ENCODE results near the gene IGSF1. TPM values are rescaled to one million over a fixed set of nuclear protein-coding genes. Genes with fewer than 3 reads are reported as not detected.

The IGSF1 gene
- total and polyA plus RNA-seq, 2 donors from 2014 or later: 1.4 to 2.0 TPM

GRCh38 chrX:131227608-131228007 lies 61.5 kb downstream of the IGSF1 start:
- no peaks in the 10 kb centered on the region for H3K4me1 ChIP-seq (ENCODE audit: control insufficient read depth in 2 of 3, insufficient read depth in 2 of 3, low read depth in 1 of 3, low read length in 3 of 3)
- H3K27me3 ChIP-seq (ENCODE audit: control insufficient read depth, insufficient read depth, low read length): no peaks in the 10 kb centered on the region
- H3K9me3 ChIP-seq (ENCODE audit: control insufficient read depth in 2 of 3, insufficient read depth in 1 of 3, low read length in 3 of 3): no peaks in the 10 kb centered on the region
- no peak overlapping the region for H3K27ac ChIP-seq (ENCODE audit: low read depth in 2 of 2, low read length in 2 of 2)
- H3K4me3 ChIP-seq (ENCODE audit: low read length in 3 of 3): no peak overlapping the region
- no peaks in the 10 kb centered on the region for H3K36me3 ChIP-seq (ENCODE audit: control insufficient read depth in 2 of 3, insufficient read depth in 3 of 3, low read length in 3 of 3)
- no peak overlapping the region for H3K9ac ChIP-seq (ENCODE audit: low read length in 3 of 3)
- FAIRE-seq: no peak
- TF ChIP-seq CTCF (IDR thresholded peaks at IDR 0.05; ENCODE audit: borderline replicate concordance, extremely low read depth, insufficient read depth): no peak
- intact Hi-C loops (cut with DNase I): no loop called here
- no peak for DNase-seq

GRCh38 chrX:131226591-131226990 lies 62.5 kb downstream of the IGSF1 start:
- no peak overlapping the region for H3K4me3 ChIP-seq (ENCODE audit: low read length in 3 of 3)
- no peaks in the 10 kb centered on the region for H3K9me3 ChIP-seq (ENCODE audit: control insufficient read depth in 2 of 3, insufficient read depth in 1 of 3, low read length in 3 of 3)
- no peaks in the 10 kb centered on the region for H3K4me1 ChIP-seq (ENCODE audit: control insufficient read depth in 2 of 3, insufficient read depth in 2 of 3, low read depth in 1 of 3, low read length in 3 of 3)
- FAIRE-seq (no peak), DNase-seq (no peak)
- H3K9ac ChIP-seq (ENCODE audit: low read length in 3 of 3): no peak overlapping the region
- TF ChIP-seq CTCF (IDR thresholded peaks at IDR 0.05; ENCODE audit: borderline replicate concordance, extremely low read depth, insufficient read depth): no peak
- H3K27me3 ChIP-seq (ENCODE audit: control insufficient read depth, insufficient read depth, low read length): no peaks in the 10 kb centered on the region
- H3K36me3 ChIP-seq (ENCODE audit: control insufficient read depth in 2 of 3, insufficient read depth in 3 of 3, low read length in 3 of 3): no peaks in the 10 kb centered on the region
- no peak overlapping the region for H3K27ac ChIP-seq (ENCODE audit: low read depth in 2 of 2, low read length in 2 of 2)
- intact Hi-C loops (cut with DNase I): no loop called here

GRCh38 chrX:131225078-131225477 lies 64.0 kb downstream of the IGSF1 start:
- H3K9ac ChIP-seq (ENCODE audit: low read length in 3 of 3): no peak overlapping the region
- DNase-seq (no peak), FAIRE-seq (no peak)
- H3K27me3 ChIP-seq (ENCODE audit: control insufficient read depth, insufficient read depth, low read length): no peaks in the 10 kb centered on the region
- TF ChIP-seq CTCF (IDR thresholded peaks at IDR 0.05; ENCODE audit: borderline replicate concordance, extremely low read depth, insufficient read depth): no peak
- no peaks in the 10 kb centered on the region for H3K36me3 ChIP-seq (ENCODE audit: control insufficient read depth in 2 of 3, insufficient read depth in 3 of 3, low read length in 3 of 3)
- no peak overlapping the region for H3K4me3 ChIP-seq (ENCODE audit: low read length in 3 of 3)
- no peaks in the 10 kb centered on the region for H3K4me1 ChIP-seq (ENCODE audit: control insufficient read depth in 2 of 3, insufficient read depth in 2 of 3, low read depth in 1 of 3, low read length in 3 of 3)
- H3K9me3 ChIP-seq (ENCODE audit: control insufficient read depth in 2 of 3, insufficient read depth in 1 of 3, low read length in 3 of 3): no peaks in the 10 kb centered on the region
- no peak overlapping the region for H3K27ac ChIP-seq (ENCODE audit: low read depth in 2 of 2, low read length in 2 of 2)
- intact Hi-C loops (cut with DNase I): no loop called here

Other genes starting within 250 kb of the IGSF1 start
- gene ARHGAP36, start 231.0 kb downstream of the IGSF1 start, total RNA-seq: 0.13 TPM
- gene ARHGAP36, start 231.0 kb downstream of the IGSF1 start, polyA plus RNA-seq (ENCODE audit: insufficient read depth, low read depth, low replicate concordance): not detected